Esophagus muscularis mucosa (tissue), 4 donors: ENCODE results near the gene OR1D5.

ENCODE experiments used
- EP300 ChIP-seq: sonication (generic); formaldehyde crosslinking; IDR thresholded peaks from one replicate; pipeline ENCODE4 v1.6.1; 2017; ENCODE audit warnings: antibody characterized with exemption
- POLR2A ChIP-seq: fragments of 450-650 bp; IDR thresholded peaks from one replicate; pipeline ENCODE4 v1.6.1; 2017; ENCODE audit warnings: antibody characterized with exemption, moderate library complexity, mild to moderate bottlenecking, low read depth
- POLR2AphosphoS5 ChIP-seq, 2 donors: sonication (generic); formaldehyde crosslinking; IDR thresholded peaks; one replicate each; pipeline ENCODE4 v1.6.1; 2017; ENCODE audit warnings: antibody characterized with exemption in 2 of 2
- TF ChIP-seq, protein P1 (sequence below), 3 experiments: fragments of 200-600 bp in 2 of 3; fragments of 450-650 bp in 1 of 3; sonication (generic) in 2 of 3; IDR thresholded peaks; one replicate each; pipeline ENCODE4 v1.5.1; 2017 to 2019; ENCODE audit warnings: antibody characterized with exemption in 3 of 3, mild to moderate bottlenecking in 2 of 3, moderate library complexity in 1 of 3

DNA sequence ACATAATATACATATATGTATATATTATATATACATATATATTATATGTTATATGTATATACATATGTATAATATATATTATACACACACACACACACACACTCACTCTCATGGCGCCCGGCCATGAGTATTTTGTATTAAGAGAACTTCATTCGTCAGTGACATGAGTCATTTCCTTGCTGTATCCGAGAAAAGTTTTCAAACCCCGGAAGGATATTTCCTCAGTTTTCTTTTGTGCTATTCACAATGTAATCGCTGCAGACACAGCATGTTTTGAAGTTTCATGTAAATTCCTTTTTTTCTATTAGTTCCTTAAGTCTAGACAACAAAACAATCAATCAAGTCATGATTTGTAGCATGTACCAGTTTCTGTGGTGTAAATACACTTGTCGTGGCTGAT, 33.3 kb downstream of the OR1D5 start:
- TF ChIP-seq, protein P1, sequence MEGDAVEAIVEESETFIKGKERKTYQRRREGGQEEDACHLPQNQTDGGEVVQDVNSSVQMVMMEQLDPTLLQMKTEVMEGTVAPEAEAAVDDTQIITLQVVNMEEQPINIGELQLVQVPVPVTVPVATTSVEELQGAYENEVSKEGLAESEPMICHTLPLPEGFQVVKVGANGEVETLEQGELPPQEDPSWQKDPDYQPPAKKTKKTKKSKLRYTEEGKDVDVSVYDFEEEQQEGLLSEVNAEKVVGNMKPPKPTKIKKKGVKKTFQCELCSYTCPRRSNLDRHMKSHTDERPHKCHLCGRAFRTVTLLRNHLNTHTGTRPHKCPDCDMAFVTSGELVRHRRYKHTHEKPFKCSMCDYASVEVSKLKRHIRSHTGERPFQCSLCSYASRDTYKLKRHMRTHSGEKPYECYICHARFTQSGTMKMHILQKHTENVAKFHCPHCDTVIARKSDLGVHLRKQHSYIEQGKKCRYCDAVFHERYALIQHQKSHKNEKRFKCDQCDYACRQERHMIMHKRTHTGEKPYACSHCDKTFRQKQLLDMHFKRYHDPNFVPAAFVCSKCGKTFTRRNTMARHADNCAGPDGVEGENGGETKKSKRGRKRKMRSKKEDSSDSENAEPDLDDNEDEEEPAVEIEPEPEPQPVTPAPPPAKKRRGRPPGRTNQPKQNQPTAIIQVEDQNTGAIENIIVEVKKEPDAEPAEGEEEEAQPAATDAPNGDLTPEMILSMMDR (IDR thresholded peaks at IDR 0.05): no peak
- TF ChIP-seq POLR2A (no peak), EP300 (no peak), POLR2AphosphoS5 (IDR thresholded peaks at IDR 0.05) (peak in 1 of 2 donors; percentile 12)
